ENCODE results near the gene TNIK.
"Not testable (repeated sequence)": the region's sequence is repeated elsewhere in the genome, so short reads cannot be mapped to it uniquely, and the experiment has no call there.

Gene TNIK

DNA sequence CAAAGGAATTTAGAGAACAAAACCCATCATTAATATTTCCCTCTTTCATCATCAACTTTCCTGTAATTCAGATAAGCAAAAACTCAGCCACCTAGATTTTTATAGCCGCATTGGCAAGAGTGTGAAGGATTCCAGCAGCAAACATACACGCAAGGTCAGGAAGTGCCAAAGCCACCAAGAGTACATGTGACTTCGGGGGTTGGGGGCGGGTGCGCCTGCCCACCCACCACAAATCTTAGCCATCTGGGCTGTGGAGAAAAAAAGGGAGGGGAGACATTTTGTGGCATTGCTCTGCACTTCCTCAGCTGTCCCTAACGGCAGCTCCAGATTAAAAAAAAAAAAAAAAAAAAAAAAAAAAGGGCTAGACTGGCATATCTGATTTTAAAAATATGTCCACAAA, 148.4 kb downstream of the TNIK start:
- peaks cover 0 to 8% (median 2%) of the 10 kb centered on the region in 4 donors for H3K4me1 ChIP-seq
- DNase-seq = no peak
- H3K27me3 ChIP-seq = no peaks in the 10 kb centered on the region
- no peaks in the 10 kb centered on the region for H3K9me3 ChIP-seq
- intact Hi-C loops (cut with DNase I; ENCODE audit: low total_unique reads) = no loop called here
- H3K27ac ChIP-seq = no peak overlapping the region
- H3K36me3 ChIP-seq = no peaks in the 10 kb centered on the region
- TF ChIP-seq, protein P1, sequence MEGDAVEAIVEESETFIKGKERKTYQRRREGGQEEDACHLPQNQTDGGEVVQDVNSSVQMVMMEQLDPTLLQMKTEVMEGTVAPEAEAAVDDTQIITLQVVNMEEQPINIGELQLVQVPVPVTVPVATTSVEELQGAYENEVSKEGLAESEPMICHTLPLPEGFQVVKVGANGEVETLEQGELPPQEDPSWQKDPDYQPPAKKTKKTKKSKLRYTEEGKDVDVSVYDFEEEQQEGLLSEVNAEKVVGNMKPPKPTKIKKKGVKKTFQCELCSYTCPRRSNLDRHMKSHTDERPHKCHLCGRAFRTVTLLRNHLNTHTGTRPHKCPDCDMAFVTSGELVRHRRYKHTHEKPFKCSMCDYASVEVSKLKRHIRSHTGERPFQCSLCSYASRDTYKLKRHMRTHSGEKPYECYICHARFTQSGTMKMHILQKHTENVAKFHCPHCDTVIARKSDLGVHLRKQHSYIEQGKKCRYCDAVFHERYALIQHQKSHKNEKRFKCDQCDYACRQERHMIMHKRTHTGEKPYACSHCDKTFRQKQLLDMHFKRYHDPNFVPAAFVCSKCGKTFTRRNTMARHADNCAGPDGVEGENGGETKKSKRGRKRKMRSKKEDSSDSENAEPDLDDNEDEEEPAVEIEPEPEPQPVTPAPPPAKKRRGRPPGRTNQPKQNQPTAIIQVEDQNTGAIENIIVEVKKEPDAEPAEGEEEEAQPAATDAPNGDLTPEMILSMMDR (IDR thresholded peaks at IDR 0.05) = no peak
- peak overlapping the region in 1 of 2 donors; percentile 9 for H3K4me3 ChIP-seq

DNA sequence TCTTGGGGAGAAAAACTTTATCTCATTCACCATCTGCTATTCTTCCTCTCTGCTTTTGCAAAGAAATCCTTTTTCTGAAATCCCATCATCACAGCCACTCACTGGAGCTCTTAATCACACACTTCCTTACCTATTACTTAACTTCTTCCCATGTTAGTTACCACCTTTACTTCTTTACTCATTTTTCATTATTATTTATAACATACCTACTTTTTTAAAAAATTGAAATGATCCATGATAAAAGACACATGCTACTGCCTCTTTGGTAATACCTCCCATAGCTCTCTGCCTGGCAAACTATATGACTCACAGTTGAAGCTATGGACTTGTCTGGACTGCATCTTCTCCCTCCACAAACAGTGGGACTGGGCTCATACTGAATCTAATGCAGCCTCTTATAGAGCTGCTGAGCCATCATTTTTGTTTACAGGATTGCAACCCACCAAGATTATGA, 150.3 kb downstream of the TNIK start:
- intact Hi-C loops (cut with DNase I; ENCODE audit: low total_unique reads) = no loop called here

DNA sequence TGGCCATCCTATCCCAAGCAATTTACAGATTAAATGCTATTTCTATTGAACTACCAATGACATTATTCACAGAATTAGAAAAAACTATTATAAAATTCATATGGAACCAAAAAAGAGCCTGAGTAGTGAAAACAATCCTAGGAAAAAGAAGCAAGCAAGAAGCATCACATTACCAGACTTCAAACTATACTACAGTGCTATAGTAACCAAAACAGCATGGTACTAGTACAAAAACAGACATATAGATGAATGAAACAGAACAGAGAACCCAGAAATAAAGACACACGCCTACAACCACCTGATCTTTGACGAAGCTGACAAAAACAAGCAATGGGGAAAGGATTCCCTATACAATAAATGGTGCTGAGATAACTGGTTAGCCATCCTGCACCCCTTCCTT, 152.2 kb downstream of the TNIK start:
- no peaks in the 10 kb centered on the region for H3K9me3 ChIP-seq
- intact Hi-C loops (cut with DNase I; ENCODE audit: low total_unique reads) = no loop called here
- H3K4me3 ChIP-seq = no peak overlapping the region
- no peak for DNase-seq
- no peaks in the 10 kb centered on the region for H3K27me3 ChIP-seq
- no peak overlapping the region for H3K27ac ChIP-seq
- TF ChIP-seq, protein P1 (IDR thresholded peaks at IDR 0.05) = no peak
- peaks cover 0 to 19% (median 5%) of the 10 kb centered on the region in 4 donors for H3K4me1 ChIP-seq
- no peaks in the 10 kb centered on the region for H3K36me3 ChIP-seq

More for the DNA sequence above, 150.3 kb downstream of the TNIK start:
- no peak for DNase-seq
- TF ChIP-seq, protein P1 (IDR thresholded peaks at IDR 0.05) = no peak
- Histone ChIP-seq H3K27me3 (no peaks in the 10 kb centered on the region), H3K9me3 (no peaks in the 10 kb centered on the region), H3K27ac (no peak overlapping the region), H3K4me3 (no peak overlapping the region), H3K36me3 (no peaks in the 10 kb centered on the region), H3K4me1 (peaks cover 0 to 19% (median 5%) of the 10 kb centered on the region in 4 donors)

DNA sequence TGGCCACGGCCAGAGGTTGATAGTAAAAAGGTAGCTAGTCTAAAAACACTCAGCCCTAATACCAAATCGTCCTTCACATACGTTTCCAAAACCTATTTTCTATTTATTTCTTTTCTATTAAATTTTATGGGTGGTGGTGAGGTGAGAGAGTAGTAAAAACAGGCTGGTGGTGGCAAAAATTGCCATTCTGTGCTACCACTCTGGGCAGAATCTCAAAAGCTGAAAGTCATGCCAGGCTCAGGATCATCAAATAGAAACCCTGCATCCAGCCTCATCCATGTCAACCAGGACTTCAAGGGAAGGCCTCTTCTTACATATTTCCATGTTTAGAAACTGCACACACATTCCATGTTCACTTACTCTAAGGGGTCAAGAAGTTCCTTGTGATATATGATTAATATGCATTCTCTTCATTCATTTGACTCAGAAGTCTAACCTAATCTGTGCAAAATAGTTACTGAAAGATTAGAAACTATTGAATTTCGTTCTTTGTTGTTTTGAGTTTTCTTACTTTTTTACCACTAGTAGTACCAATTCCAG, 153.1 kb downstream of the TNIK start:
- no peak for DNase-seq
- intact Hi-C loops (cut with DNase I; ENCODE audit: low total_unique reads) = no loop called here
- no peaks in the 10 kb centered on the region for H3K36me3 ChIP-seq
- TF ChIP-seq, protein P1 (IDR thresholded peaks at IDR 0.05) = no peak
- H3K4me3 ChIP-seq = peak overlapping the region; percentile 5 to 23
- peaks cover 0 to 19% (median 5%) of the 10 kb centered on the region in 4 donors for H3K4me1 ChIP-seq
- H3K9me3 ChIP-seq = no peaks in the 10 kb centered on the region
- H3K27ac ChIP-seq = peak overlapping the region; percentile 67 to 77
- no peaks in the 10 kb centered on the region for H3K27me3 ChIP-seq

DNA sequence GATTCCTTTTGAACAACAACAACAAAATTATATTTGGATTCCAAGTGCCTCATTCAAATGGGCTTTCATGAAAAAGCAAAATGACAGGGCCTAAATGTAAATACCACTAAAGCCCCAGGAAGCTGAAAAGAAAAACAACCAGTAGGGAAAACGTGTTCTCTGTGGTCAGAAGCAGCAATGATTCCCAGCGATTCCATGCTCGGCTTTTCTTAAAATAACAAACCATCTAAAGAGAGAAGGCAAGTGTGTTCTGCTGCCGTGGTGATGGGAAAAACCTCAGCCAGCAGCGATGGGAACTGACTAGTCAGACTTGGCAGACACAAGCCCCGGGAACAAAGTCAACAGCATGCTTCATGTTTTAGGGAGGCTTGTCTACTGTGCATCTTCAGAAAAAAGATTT, 153.6 kb downstream of the TNIK start:
- Histone ChIP-seq H3K9me3 (no peaks in the 10 kb centered on the region), H3K36me3 (no peaks in the 10 kb centered on the region), H3K4me1 (peaks cover 0 to 19% (median 5%) of the 10 kb centered on the region in 4 donors), H3K27ac (peak overlapping the region; percentile 67 to 77), H3K4me3 (peak overlapping the region; percentile 5 to 23), H3K27me3 (no peaks in the 10 kb centered on the region)
- TF ChIP-seq, protein P1 (IDR thresholded peaks at IDR 0.05) = no peak
- DNase-seq = peak; percentile 69 to 77
- intact Hi-C loops (cut with DNase I; ENCODE audit: low total_unique reads) = no loop called here

DNA sequence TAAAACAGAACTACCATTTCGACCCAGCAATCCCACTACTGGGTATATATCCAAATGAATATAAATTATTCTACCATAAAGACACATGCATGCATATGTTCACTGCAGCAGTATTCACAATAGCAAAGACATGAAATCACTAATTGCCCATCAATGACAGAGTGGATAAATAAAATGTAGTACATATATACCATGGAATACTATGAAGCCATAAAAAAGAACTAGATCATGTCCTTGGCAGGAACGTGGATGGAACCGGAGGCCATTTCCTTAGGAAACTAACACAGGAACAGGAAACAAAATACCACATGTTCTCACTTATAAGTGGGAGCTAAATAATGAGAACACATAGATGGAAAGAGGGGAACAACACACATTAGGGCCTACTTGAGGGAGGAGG, 154.4 kb downstream of the TNIK start:
- H3K9me3 ChIP-seq; H3K4me3 ChIP-seq; H3K27me3 ChIP-seq; H3K36me3 ChIP-seq; DNase-seq; intact Hi-C loops (cut with DNase I; ENCODE audit: low total_unique reads): not testable (repeated sequence)
- peak overlapping the region; percentile 67 to 77 for H3K27ac ChIP-seq
- peaks cover 0 to 19% (median 5%) of the 10 kb centered on the region in 4 donors for H3K4me1 ChIP-seq

DNA sequence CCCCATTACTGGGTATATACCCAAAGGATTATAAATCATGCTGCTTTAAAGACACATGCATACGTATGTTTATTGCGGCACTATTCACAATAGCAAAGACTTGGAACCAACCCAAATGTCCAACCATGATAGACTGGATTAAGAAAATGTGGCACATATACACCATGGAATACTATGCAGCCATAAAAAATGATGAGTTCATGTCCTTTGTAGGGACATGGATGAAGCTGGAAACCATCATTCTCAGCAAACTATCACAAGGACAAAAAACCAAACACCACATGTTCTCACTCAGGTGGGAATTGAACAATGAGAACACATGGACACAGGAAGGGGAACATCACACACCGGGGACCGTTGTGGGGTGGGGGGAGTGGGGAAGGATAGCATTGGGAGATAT, 155.7 kb downstream of the TNIK start:
- H3K27me3 ChIP-seq; H3K4me3 ChIP-seq; DNase-seq; H3K27ac ChIP-seq; intact Hi-C loops (cut with DNase I; ENCODE audit: low total_unique reads); H3K9me3 ChIP-seq; H3K36me3 ChIP-seq: not testable (repeated sequence)
- peaks cover 0 to 19% (median 5%) of the 10 kb centered on the region in 4 donors for H3K4me1 ChIP-seq

DNA sequence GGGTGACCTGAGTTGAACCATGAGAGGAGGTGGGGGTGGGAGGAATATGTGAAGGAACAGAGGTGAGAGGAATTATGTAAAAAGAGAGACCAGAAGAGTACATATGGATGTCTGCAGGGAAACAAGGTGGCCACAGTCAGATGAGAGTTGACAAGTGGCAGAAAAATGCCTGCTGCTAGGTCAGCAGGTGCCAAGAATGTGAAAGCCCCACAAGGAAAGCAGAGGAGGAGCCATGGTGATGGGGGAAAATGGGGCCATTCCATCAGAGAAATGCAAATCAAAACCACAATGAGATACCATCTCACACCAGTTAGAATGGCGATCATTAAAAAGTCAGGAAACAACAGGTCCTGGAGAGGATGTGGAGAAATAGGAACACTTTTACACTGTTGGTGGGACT, 156.2 kb downstream of the TNIK start:
- H3K9me3 ChIP-seq; intact Hi-C loops (cut with DNase I; ENCODE audit: low total_unique reads); H3K27me3 ChIP-seq; H3K27ac ChIP-seq; H3K36me3 ChIP-seq; H3K4me3 ChIP-seq; DNase-seq: not testable (repeated sequence)
- peaks cover 0 to 19% (median 5%) of the 10 kb centered on the region in 4 donors for H3K4me1 ChIP-seq

All from tibial artery (tissue), 4 donors.